H9 (cell line): ENCODE data around the gene ETV5. TPM values are rescaled to one million over a fixed set of nuclear protein-coding genes. Genes with fewer than 3 reads are reported as not detected.

Source experiments
- DNase-seq: peaks from one replicate; pipeline ENCODE4 v3.0.0-alpha.2; 2017
- H2AFZ ChIP-seq: one replicate; pipeline ENCODE4 v1.6.1; 2013; ENCODE audit warnings: mild to moderate bottlenecking, low read length, control low read depth, moderate library complexity
- H2AK5ac ChIP-seq: 2 replicates; pipeline ENCODE4 v1.6.1; 2013; ENCODE audit warnings: low read length, control low read depth, mixed read lengths; ENCODE audit not compliant: insufficient read length
- H2BK120ac ChIP-seq: one replicate; pipeline ENCODE4 v1.6.1; 2013; ENCODE audit warnings: low read depth, mild to moderate bottlenecking, low read length, control low read depth, inconsistent platforms; ENCODE audit not compliant: poor library complexity, severe bottlenecking
- H2BK12ac ChIP-seq: 2 replicates; pipeline ENCODE4 v1.6.1; 2013; ENCODE audit warnings: low read length, control low read depth, mixed read lengths, low read depth; ENCODE audit not compliant: insufficient read length
- H2BK15ac ChIP-seq: 2 replicates; pipeline ENCODE4 v1.6.1; 2013; ENCODE audit warnings: low read depth, low read length, control low read depth
- H2BK20ac ChIP-seq: one replicate; pipeline ENCODE4 v1.6.1; 2013; ENCODE audit warnings: low read depth, mild to moderate bottlenecking, low read length, control low read depth, inconsistent platforms; ENCODE audit not compliant: poor library complexity, severe bottlenecking
- H2BK5ac ChIP-seq: 2 replicates; pipeline ENCODE4 v1.6.1; 2013; ENCODE audit warnings: low read length, control low read depth, mixed read lengths; ENCODE audit not compliant: insufficient read length
- H3K14ac ChIP-seq: 2 replicates; pipeline ENCODE4 v1.6.1; 2013; ENCODE audit warnings: low read length, control low read depth; ENCODE audit not compliant: insufficient read depth
- H3K18ac ChIP-seq: 2 replicates; pipeline ENCODE4 v1.6.1; 2013; ENCODE audit warnings: low read depth, mild to moderate bottlenecking, mixed read lengths, low read length, control low read depth; ENCODE audit not compliant: insufficient read length
- H3K23ac ChIP-seq: 2 replicates; pipeline ENCODE4 v1.6.1; 2013; ENCODE audit warnings: low read length, control low read depth, mixed read lengths, low read depth; ENCODE audit not compliant: insufficient read length
- H3K23me2 ChIP-seq: 2 replicates; pipeline ENCODE4 v1.6.1; 2013; ENCODE audit warnings: low read depth, mild to moderate bottlenecking, mixed read lengths, low read length, control low read depth; ENCODE audit not compliant: insufficient read length, poor library complexity, severe bottlenecking
- H3K27ac ChIP-seq: 2 replicates; pipeline ENCODE4 v1.5.1; 2013; ENCODE audit warnings: low read length, control low read depth, mixed read lengths, low read depth; ENCODE audit not compliant: insufficient read length
- H3K27me3 ChIP-seq: 2 replicates; pipeline ENCODE4 v1.6.1; 2013; ENCODE audit warnings: low read length, control low read depth, inconsistent platforms; ENCODE audit not compliant: insufficient read depth
- H3K4ac ChIP-seq: 2 replicates; pipeline ENCODE4 v1.6.1; 2013; ENCODE audit warnings: low read depth, mild to moderate bottlenecking, control low read depth, inconsistent platforms, low read length, moderate library complexity
- H3K4me1 ChIP-seq: 2 replicates; pipeline ENCODE4 v1.6.1; 2013; ENCODE audit warnings: low read length, control low read depth, inconsistent platforms; ENCODE audit not compliant: insufficient read depth
- H3K4me2 ChIP-seq: 2 replicates; pipeline ENCODE4 v1.6.1; 2013; ENCODE audit warnings: low read length, control low read depth, mixed read lengths; ENCODE audit not compliant: insufficient read length, insufficient read depth
- H3K56ac ChIP-seq: 2 replicates; pipeline ENCODE4 v1.6.1; 2013; ENCODE audit warnings: low read depth, mild to moderate bottlenecking, mixed read lengths, low read length, control low read depth; ENCODE audit not compliant: insufficient read length
- H3K79me1 ChIP-seq: 2 replicates; pipeline ENCODE4 v1.6.1; 2013; ENCODE audit warnings: low read depth, mild to moderate bottlenecking, moderate library complexity, low read length, control low read depth, inconsistent platforms; ENCODE audit not compliant: insufficient read depth, poor library complexity, severe bottlenecking
- H3K79me2 ChIP-seq: 2 replicates; pipeline ENCODE4 v1.6.1; 2013; ENCODE audit warnings: low read length, control low read depth, inconsistent platforms; ENCODE audit not compliant: insufficient read depth
- H3K9ac ChIP-seq: 2 replicates; pipeline ENCODE4 v1.6.1; 2013; ENCODE audit warnings: low read length, control low read depth, mixed read lengths; ENCODE audit not compliant: insufficient read length; ENCODE audit errors: extremely low read depth
- H3K9me3 ChIP-seq: one replicate; pipeline ENCODE4 v1.6.1; 2013; ENCODE audit warnings: low read depth, low read length, inconsistent platforms; ENCODE audit not compliant: control insufficient read depth
- H3T11ph ChIP-seq: one replicate; pipeline ENCODE4 v1.6.1; 2013; ENCODE audit warnings: mild to moderate bottlenecking, low read length, control low read depth, inconsistent platforms
- H4K20me1 ChIP-seq: one replicate; pipeline ENCODE4 v1.6.1; 2013; ENCODE audit not compliant: control insufficient read depth, insufficient read length, insufficient read depth
- H4K5ac ChIP-seq: 2 replicates; pipeline ENCODE4 v1.6.1; 2013; ENCODE audit warnings: low read depth, mild to moderate bottlenecking, mixed read lengths, low read length, control low read depth; ENCODE audit not compliant: insufficient read length
- H4K8ac ChIP-seq: replicated peaks from 2 replicates; pipeline ENCODE4 v1.6.1; 2013; ENCODE audit warnings: low read length, control low read depth, mixed read lengths, low read depth; ENCODE audit not compliant: insufficient read length
- H4K91ac ChIP-seq: 2 replicates; pipeline ENCODE4 v1.6.1; 2013; ENCODE audit warnings: low read depth, mild to moderate bottlenecking, moderate library complexity, mixed read lengths, low read length, control low read depth; ENCODE audit not compliant: insufficient read length
- H3K27ac Mint-ChIP-seq, 3 experiments: 2 replicates in 2 of 3; 3 replicates in 1 of 3; pipeline ENCODE4 v1.8.0; 2020 to 2021; ENCODE audit warnings: mixed read lengths in 3 of 3, mild to moderate bottlenecking in 1 of 3, moderate library complexity in 1 of 3
- H3K27me3 Mint-ChIP-seq: 2 replicates; pipeline ENCODE4 v1.8.0; 2021; ENCODE audit warnings: low read depth, mild to moderate bottlenecking, moderate library complexity, mixed read lengths
- H3K36me3 Mint-ChIP-seq, 3 experiments: 2 replicates in 2 of 3; 3 replicates in 1 of 3; pipeline ENCODE4 v1.8.0; 2020 to 2021; ENCODE audit warnings: low read depth in 3 of 3, mixed read lengths in 3 of 3; ENCODE audit not compliant: insufficient read depth in 1 of 3
- H3K4me1 Mint-ChIP-seq, 2 experiments: 2 replicates each; pipeline ENCODE4 v1.8.0; 2020; ENCODE audit warnings: mixed read lengths in 2 of 2
- H3K4me3 Mint-ChIP-seq, 2 experiments: 2 replicates in 1 of 2; 3 replicates in 1 of 2; pipeline ENCODE4 v1.8.0; 2020 to 2021; ENCODE audit warnings: mild to moderate bottlenecking in 2 of 2, mixed read lengths in 2 of 2, moderate library complexity in 1 of 2
- H3K9me3 Mint-ChIP-seq, 2 experiments: 2 replicates in 1 of 2; 3 replicates in 1 of 2; pipeline ENCODE4 v1.8.0; 2020; ENCODE audit warnings: mild to moderate bottlenecking in 2 of 2, mixed read lengths in 2 of 2, moderate library complexity in 1 of 2
- CTCF ChIP-seq: fragments of 200-600 bp; sonication (generic); conservative IDR thresholded peaks from 3 replicates; pipeline ENCODE4 v1.8.0; 2021; ENCODE audit warnings: antibody characterized with exemption, mild to moderate bottlenecking
- WGBS: extraction: QIAGEN DNeasy Blood & Tissue Kit; methylation state at CpG from one replicate; pipeline ENCODE4 v1.1.7; 2013; ENCODE audit warnings: missing lambda C conversion rate, low lambda C conversion rate, mixed read lengths; ENCODE audit not compliant: insufficient read length; ENCODE audit errors: extremely low coverage; 5-methylcytosine and 5-hydroxymethylcytosine counted together
- total RNA-seq: library from RNA; stranded (reverse); gene quantifications from 2 replicates; pipeline ENCODE4 v1.2.1, GENCODE V29; 2021

The ETV5 gene
- total RNA-seq, 1 experiment from 2014 or later = 7.7 TPM

DNA sequence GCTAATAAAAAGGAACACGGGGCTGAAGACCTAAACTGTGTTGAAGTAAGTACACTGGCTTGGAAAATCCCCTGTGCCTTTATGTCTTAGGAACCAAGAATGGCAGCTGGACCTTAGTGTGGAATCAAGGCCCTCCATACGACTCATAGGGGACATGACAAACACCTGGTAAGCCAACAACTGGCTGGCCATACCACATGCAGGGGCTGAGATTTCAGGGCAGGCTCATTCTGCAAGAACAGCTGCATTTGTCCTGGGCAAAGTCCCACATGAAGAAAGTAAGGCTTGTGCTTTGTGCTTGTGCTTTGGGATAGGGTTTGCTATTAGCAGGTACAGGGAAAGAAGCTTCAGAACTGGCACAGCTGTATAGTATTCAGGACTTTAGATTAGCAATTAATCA is 18.0 kb downstream of the ETV5 start:
- Histone ChIP-seq H3K4me1 (peaks cover 5% of the 10 kb centered on the region; the same call in 1 of the 2 replicates), H3K9me3 (no peaks in the 10 kb centered on the region), H2BK15ac (no peak overlapping the region), H3K4ac (no peak overlapping the region), H4K5ac (no peak overlapping the region), H2BK12ac (no peak overlapping the region), H3K27me3 (no peaks in the 10 kb centered on the region; the same call in 1 of the 2 replicates), H3K14ac (no peak overlapping the region), H3K23me2 (no peaks in the 10 kb centered on the region), H3K9ac (no peak overlapping the region), H3K79me2 (no peaks in the 10 kb centered on the region), H2BK120ac (no peak overlapping the region), H3K18ac (no peak overlapping the region), H2AFZ (no peak overlapping the region), H2BK5ac (no peak overlapping the region), H4K20me1 (no peaks in the 10 kb centered on the region), H3K23ac (no peak overlapping the region), H2AK5ac (no peak overlapping the region), H3K79me1 (no peaks in the 10 kb centered on the region), H2BK20ac (no peak overlapping the region), H3K4me2 (no peak overlapping the region), H4K91ac (no peak overlapping the region), H3T11ph (no peak overlapping the region), H3K27ac (no peak overlapping the region), H4K8ac (no peak overlapping the region), H3K56ac (no peak overlapping the region)
- Mint-ChIP-seq H3K4me1 (peaks cover 12 to 13% of the 10 kb centered on the region in 2 experiments), H3K4me3 (no peak overlapping the region), H3K27ac (no peak overlapping the region), H3K27me3 (peaks cover 24% of the 10 kb centered on the region), H3K9me3 (peaks cover 3 to 4% of the 10 kb centered on the region in 2 experiments; a peak in 2 of 5 replicates), H3K36me3 (peaks cover 0 to 39% (median 11%) of the 10 kb centered on the region in 3 experiments; a peak in 5 of 7 replicates)
- WGBS = no CpG with 5 or more reads among the region's 2 CpGs
- TF ChIP-seq CTCF = no peak
- no peak for DNase-seq
